DMS79 (cell line): ENCODE results near the gene ARSD.
A peak's percentile ranks its signal among the peaks of the same experiment; 100 is the strongest.
"Not testable (repeated sequence)": the region's sequence is repeated elsewhere in the genome, so short reads cannot be mapped to it uniquely, and the experiment has no call there.

Experiments
- DNase-seq: peaks from one replicate; lab custom pipeline; 2025; lab: John Stamatoyannopoulos, UW

ARSD gene

DNA sequence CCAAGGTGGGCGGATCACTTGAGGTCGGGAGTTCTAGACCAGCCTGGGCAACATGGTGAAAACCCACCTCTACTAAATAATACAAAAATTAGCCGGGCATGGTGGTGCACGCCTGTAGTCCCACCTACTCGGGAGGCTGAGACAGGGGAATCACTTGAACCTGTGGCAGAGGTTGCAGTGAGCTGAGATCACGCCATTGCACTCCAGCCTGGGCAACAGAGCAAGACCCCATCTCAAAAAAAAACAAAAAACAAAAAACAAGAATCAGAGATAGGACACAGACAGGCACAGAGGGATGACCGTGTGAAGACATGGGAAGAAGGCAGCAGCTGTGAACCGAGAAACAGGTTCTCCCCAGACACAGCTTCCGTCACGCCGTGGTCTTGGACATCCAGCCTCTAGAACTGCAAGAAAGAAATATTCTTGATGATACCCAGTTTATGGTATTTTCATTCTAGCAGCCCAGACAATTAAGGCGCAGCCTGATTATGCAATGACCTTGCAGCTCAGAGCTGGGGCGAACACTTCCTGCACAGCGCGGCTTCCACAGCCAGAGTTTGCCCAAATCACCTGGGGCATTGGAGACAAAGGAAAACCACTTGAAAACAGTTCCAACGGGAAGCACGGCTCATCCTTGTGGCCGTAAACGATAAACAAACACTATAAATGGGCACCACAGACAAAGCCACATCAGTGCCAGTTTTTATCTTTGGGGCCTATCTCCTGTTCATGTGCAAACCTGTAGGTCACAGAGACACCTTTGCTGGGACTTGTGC lies 4.2 kb upstream of the ARSD start:
- no peak for DNase-seq

DNA sequence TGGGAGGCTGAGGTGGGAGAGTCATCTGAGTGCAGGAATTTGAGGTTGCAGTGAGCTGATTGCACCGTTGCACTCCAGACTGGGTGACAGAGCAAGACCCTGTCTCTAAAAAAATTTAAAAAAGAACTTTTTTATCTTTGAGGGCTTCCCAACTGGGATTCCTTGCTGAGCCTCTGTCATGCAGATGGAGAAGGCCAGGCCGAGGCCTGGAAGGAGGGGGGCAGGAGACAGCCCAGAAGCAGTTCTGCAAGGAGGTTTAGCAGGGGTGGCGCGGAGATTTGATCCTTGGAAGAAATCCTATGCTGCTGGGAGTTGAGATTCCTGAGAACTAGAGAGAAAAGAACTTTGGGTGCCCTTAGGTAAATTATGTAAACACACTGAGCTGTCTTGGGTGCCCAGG lies 2.5 kb upstream of the ARSD start:
- no peak for DNase-seq

DNA sequence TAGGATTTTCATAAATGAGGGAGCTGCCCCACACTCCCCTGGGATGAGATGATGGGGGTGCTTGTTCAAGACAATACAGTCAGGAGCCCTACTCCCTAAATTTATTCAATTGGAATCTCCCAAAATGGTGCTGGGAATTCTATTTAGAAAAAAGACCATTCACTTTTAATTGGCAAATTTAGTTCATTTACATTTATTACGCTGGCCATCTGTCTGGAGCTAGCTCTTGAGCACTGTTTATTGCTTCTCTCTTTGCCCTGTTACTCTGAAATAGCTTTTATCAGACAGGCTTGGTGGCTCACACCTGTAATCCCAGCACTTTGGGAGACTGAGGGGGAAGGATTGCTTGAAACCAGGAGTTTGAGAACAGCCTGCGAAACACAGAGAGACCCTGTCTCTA lies 2.0 kb upstream of the ARSD start:
- no peak for DNase-seq

- DNase-seq: no peak
Observed at GRCh38 chrX:2928191-2928582, 952 bp downstream of the ARSD start.

- no peak for DNase-seq
Observed at GRCh38 chrX:2926664-2927275, 2.4 kb downstream of the ARSD start.

DNA sequence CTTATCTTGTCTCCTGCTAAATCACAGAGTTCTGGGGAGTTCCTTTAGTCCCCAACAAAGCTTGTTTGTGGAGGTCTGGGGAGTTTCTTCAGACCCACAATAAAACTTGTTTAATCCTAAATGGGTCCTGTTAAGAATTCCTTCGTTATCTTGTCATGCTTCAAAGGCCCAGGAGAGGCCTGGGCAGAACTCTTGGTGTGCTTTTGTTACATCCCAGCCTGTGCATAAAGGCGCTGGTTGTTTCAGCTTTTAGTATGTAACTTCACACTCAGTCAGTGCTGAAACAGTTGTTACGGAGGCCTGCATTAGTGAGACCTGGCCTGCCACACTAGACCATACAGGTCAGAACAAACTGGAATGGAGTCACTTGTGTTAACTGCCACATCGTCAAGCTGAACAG lies 2.9 kb downstream of the ARSD start:
- DNase-seq: not testable (repeated sequence)

GRCh38 chrX:2924151-2924550 lies 5.0 kb downstream of the ARSD start:
- DNase-seq: no peak

DNA sequence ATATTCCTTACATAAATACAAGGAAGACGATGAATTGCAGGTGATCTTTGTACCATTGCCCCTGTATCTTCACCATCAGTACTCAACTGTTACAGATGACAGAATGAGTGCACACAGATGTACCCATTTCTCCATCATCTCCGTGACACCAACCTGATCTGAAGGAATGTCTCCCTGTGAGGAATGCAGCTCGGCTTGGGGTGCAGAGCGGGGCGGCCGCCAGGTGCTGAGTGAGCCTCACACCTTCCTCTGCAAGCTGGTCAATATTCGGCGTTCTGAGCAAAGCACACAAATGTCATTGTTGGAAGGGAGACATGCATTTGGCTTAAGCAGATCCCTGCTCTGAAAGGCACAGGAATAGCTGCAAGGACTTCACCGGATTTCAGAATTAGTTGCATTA lies 7.4 kb downstream of the ARSD start:
- DNase-seq: no peak

DNA sequence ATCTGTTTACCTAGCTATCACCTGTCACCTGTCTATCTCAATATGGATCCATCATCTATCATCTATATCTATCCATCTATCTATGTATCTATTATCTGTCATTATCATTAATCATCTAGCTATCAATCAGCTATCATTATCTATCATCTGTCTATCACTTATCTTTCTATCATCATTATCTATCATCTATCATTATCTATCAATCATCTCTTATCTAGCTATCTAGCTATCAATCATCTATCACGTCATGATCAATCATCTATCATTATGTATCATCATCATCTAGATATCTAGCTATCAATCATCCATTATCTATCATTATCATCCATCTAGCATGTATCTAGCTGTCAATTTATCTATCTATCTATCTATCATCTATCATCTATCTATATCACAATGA lies 7.9 kb downstream of the ARSD start:
- DNase-seq: no peak

DNA sequence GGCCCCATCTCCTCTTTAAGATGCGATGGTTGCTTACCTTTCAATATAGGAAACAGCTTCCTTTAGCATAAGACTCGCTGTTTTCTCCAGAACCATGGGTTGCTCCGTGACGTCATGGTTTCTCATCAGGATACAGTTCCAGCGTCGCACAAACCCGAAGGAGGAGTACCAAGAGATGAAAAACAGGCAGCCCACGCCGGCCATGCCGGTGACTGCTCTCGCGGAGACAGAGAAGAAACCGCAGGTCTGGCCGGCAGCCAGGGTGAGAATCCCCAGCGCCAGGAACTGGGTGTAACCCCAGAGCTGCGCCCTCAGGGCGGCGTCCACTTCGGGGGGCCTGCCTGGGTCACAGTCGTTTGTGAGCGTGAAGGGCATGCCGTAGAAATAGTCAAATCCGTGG lies 11.4 kb downstream of the ARSD start:
- no peak for DNase-seq

- DNase-seq: no peak
Observed at GRCh38 chrX:2913118-2913517, 16.0 kb downstream of the ARSD start.

- no peak for DNase-seq
Observed at GRCh38 chrX:2910109-2910508, 19.0 kb downstream of the ARSD start.

- DNase-seq: no peak
Observed at GRCh38 chrX:2908125-2908685, 20.9 kb downstream of the ARSD start.

DNA sequence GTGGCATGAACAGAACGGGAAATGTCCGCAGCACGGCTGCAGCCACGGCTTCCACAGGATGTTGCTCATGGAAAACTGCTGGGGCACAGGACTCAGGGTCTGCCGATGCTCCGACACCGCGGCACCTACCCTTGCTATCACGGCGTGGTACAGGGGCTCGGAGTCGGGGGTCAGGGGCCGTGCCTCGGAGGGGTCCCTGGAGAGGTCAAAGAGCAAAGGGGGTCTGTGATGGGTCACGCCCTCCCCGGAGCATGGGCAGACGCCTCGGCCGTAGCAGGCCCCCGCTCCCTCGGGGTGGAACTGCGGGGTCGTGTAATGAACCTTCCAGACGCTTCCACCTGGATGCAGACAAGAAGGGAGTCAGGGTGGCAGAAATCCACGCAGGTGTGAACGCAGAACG lies 21.8 kb downstream of the ARSD start:
- DNase-seq: no peak

DNA sequence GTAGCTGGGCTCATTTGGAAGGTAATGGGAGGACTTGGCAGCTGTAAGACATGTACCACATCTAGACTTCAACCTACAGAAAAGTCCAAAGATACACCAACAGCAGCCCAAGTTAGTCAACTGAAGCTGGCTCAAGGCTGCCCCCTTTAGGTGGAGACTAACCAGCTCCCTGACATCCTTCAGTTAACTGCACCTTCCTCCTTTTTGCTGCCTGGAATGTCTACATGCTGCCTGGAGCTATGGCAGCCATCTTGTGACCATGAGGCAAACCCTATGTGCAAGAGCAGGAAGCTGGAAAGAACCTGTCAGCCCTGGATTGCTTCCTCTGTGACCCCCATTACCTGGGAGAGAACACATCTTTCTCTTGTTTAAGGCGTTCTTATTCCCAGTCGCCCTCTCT lies 25.8 kb downstream of the ARSD start:
- no peak for DNase-seq

- no peak for DNase-seq
Observed at GRCh38 chrX:2902841-2903240, 26.3 kb downstream of the ARSD start.

DNA sequence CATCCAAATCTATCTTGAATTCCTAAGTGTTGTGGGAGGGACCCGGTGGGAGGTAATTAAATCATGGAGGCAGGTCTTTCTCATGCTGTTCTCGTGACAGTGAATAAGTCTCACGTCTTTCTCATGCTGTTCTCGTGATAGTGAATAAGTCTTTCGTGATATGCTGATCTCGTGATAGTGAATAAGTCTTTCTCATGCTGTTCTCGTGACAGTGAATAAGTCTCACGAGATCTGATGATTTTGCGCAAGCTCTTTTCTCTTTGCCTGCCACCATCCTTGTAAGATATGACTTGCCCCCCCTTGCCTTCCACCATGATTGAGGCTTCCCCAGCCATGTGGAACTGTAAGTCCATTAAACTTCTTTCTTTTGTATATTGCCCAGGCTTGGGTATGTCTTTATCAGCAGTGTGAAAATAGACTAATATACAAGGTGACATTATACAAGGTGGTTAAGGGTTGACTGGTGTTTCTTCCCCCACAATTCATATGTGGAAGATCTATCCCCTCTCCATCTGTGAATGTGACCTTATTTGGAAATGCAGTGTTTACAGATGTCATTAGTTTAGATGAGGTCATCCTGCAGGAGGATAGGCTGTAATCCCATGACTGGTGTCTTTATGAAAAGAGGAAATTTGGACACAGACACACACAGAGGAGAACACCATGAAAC lies 27.6 kb downstream of the ARSD start:
- no peak for DNase-seq

DNA sequence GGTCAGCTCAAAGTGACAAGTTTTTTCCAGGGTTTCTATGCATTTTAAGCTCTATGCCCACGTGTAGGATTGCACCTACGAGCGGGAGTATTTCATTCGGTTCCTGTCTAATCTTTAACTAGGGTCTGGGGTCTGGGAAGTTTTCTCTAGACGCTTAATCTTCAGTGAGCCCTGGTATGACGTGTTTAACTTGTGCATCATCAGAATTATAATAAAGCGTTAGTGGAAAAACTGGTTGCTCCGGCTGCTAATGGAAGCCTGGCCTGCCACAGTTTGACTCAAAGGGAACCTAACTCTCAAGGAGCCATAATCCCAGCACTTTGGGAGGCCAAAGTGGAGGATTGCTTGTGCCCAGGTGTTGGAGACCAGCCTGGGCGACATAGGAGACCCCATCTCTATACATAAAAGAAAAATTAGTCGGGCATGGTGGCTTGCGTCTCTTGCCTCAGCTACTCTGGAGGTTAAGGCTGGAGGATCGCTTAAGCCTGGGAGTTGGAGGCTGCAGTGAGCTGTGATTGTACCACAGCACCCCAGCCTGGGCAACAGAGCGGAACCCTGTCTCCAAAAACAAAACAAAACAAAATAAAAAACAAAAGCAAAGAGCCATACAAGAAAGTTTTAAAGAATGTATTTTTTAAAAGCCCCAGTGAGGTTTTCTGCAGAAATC lies 30.2 kb downstream of the ARSD start:
- no peak for DNase-seq

GRCh38 chrX:2897690-2898623 lies 31.2 kb downstream of the ARSD start:
- DNase-seq: peak; percentile 1

GRCh38 chrX:2897311-2897689 lies 31.8 kb downstream of the ARSD start:
- DNase-seq: no peak

GRCh38 chrX:2894885-2895292 lies 34.2 kb downstream of the ARSD start:
- DNase-seq: no peak
